Measurements from ENCODE around the gene CMSS1. TPM values are rescaled to one million over a fixed set of nuclear protein-coding genes. Genes with fewer than 3 reads are reported as not detected.

The CMSS1 gene
- total RNA-seq, 1 donor from 2014 or later, result 56.3 TPM

DNA sequence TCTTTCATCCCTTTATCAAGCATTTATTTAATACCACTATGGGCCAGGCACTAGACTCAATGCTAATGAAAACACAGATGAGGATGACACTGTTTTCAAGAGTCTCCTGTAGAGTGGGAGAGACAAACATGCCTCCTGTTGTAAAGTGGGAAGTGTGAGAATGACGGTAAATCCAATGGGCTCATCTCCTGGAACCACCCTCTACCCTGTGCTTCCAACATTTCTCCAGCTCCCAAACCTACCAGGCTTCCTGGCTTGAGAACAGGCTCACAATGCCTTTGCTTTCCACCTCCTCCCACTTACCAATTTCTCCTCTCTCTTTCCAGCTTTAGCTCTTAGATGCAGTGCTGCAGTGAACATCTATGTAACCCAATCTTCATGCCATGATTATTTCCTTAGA, 389.0 kb downstream of the CMSS1 start:
- Histone ChIP-seq H3K27ac (no peak overlapping the region), H3K4me1 (peaks cover 10% of the 10 kb centered on the region), H3K9me3 (ENCODE audit: low read depth) (no peaks in the 10 kb centered on the region), H3K4me2 (no peak overlapping the region), H3F3A (ENCODE audit: low read depth) (no peaks in the 10 kb centered on the region), H3K79me2 (ENCODE audit: low read depth) (no peaks in the 10 kb centered on the region), H2AFZ (replicated peaks) (no peak overlapping the region), H3K36me3 (no peaks in the 10 kb centered on the region), H3K4me3 (no peak overlapping the region), H3K27me3 (no peaks in the 10 kb centered on the region), H3K9ac (no peak overlapping the region), H4K20me1 (ENCODE audit: low read depth) (no peaks in the 10 kb centered on the region)
- H3K4me1 Mint-ChIP-seq, result peaks cover 18% of the 10 kb centered on the region
- TF ChIP-seq EZH2phosphoT487 (IDR thresholded peaks at IDR 0.05), result no peak
- TF ChIP-seq CTCF (IDR thresholded peaks at IDR 0.05), result no peak
- no peaks in the 10 kb centered on the region for H3K27me3 Mint-ChIP-seq (ENCODE audit: insufficient read depth, low read depth)
- no peak overlapping the region for H3K27ac Mint-ChIP-seq
- H3K36me3 Mint-ChIP-seq, result no peaks in the 10 kb centered on the region
- DNase-seq (ENCODE audit: low spot score), result no peak
- H3K4me3 Mint-ChIP-seq, result no peak overlapping the region
- H3K9me3 Mint-ChIP-seq, result peaks cover 9% of the 10 kb centered on the region

DNA sequence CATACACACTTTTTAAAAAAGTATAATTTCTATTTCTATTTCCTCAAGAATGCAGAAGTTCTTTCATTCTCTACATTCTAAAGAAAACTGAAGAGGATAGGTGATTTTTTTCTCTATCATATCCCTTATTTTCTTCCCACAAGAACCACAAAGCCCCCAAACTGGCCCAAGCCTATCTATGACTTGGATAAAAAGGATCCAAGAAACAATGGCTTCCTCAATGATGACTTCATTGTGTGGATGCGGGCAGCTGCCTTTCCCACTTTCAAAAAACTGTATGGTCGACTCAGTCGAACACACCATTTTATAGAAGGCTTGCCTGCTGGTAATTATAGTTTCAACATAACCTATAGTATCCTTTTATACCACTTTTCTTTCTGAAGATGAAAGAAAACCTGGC, 390.2 kb downstream of the CMSS1 start:
- no peak overlapping the region for H3K4me2 ChIP-seq
- peaks cover 18% of the 10 kb centered on the region for H3K4me1 Mint-ChIP-seq

DNA sequence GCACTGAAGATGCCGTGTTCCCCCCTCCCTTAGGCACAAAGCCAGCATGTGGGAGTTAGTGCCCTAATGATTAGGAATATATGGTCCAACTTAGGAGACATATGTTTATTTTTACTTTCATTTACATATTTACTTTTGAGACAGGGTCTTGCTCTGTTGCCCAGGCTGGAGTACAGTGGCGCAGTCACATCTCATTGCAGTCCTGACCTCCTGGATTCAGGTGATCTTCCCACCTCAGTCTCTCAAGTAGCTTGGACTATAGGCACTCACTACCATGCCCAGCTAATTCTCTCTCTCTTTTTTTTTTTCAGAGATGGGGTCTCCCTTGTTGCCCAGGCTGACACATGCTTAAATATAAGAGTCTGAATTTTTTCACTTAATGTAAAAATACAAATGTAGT, 391.5 kb downstream of the CMSS1 start:
- DNase-seq (ENCODE audit: low spot score), result no peak
- Mint-ChIP-seq H3K9me3 (peaks cover 4% of the 10 kb centered on the region), H3K27me3 (ENCODE audit: insufficient read depth, low read depth) (no peaks in the 10 kb centered on the region), H3K36me3 (no peaks in the 10 kb centered on the region), H3K4me1 (peaks cover 18% of the 10 kb centered on the region), H3K4me3 (no peak overlapping the region), H3K27ac (no peak overlapping the region)
- H3K27ac ChIP-seq, result no peak overlapping the region
- H2AFZ ChIP-seq (replicated peaks), result no peak overlapping the region
- H3K4me1 ChIP-seq, result peaks cover 10% of the 10 kb centered on the region
- H3K9me3 ChIP-seq (ENCODE audit: low read depth), result no peaks in the 10 kb centered on the region
- H3K79me2 ChIP-seq (ENCODE audit: low read depth), result no peaks in the 10 kb centered on the region
- H3K4me2 ChIP-seq, result no peak overlapping the region
- no peaks in the 10 kb centered on the region for H3K36me3 ChIP-seq
- H4K20me1 ChIP-seq (ENCODE audit: low read depth), result no peaks in the 10 kb centered on the region
- no peak overlapping the region for H3K4me3 ChIP-seq
- H3K9ac ChIP-seq, result no peak overlapping the region
- TF ChIP-seq EZH2phosphoT487 (IDR thresholded peaks at IDR 0.05), result no peak
- no peak for TF ChIP-seq EZH2 (IDR thresholded peaks at IDR 0.05)
- no peak for TF ChIP-seq CTCF (IDR thresholded peaks at IDR 0.05)
- H3K27me3 ChIP-seq, result no peaks in the 10 kb centered on the region
- no peaks in the 10 kb centered on the region for H3F3A ChIP-seq (ENCODE audit: low read depth)

More for the DNA sequence above, 390.2 kb downstream of the CMSS1 start:
- Mint-ChIP-seq H3K4me3 (no peak overlapping the region), H3K36me3 (no peaks in the 10 kb centered on the region), H3K27ac (no peak overlapping the region), H3K27me3 (ENCODE audit: insufficient read depth, low read depth) (no peaks in the 10 kb centered on the region), H3K9me3 (peaks cover 7% of the 10 kb centered on the region)
- no peaks in the 10 kb centered on the region for H4K20me1 ChIP-seq (ENCODE audit: low read depth)
- H3K27me3 ChIP-seq, result no peaks in the 10 kb centered on the region
- H3K9me3 ChIP-seq (ENCODE audit: low read depth), result no peaks in the 10 kb centered on the region
- no peak overlapping the region for H3K9ac ChIP-seq
- H2AFZ ChIP-seq (replicated peaks), result no peak overlapping the region
- no peaks in the 10 kb centered on the region for H3K36me3 ChIP-seq
- TF ChIP-seq EZH2phosphoT487 (IDR thresholded peaks at IDR 0.05) (no peak), EZH2 (IDR thresholded peaks at IDR 0.05) (no peak), CTCF (IDR thresholded peaks at IDR 0.05) (no peak)
- no peak for DNase-seq (ENCODE audit: low spot score)
- H3F3A ChIP-seq (ENCODE audit: low read depth), result no peaks in the 10 kb centered on the region
- no peak overlapping the region for H3K4me3 ChIP-seq
- no peaks in the 10 kb centered on the region for H3K79me2 ChIP-seq (ENCODE audit: low read depth)
- H3K4me1 ChIP-seq, result peaks cover 10% of the 10 kb centered on the region
- no peak overlapping the region for H3K27ac ChIP-seq

All from neural progenitor cell (in vitro differentiated cells).